MV-4-11 (cell line): ENCODE measurements around the gene SKIC2.

Source experiments
- DNase-seq: peaks from one replicate; lab custom pipeline; 2025; lab: John Stamatoyannopoulos, UW

The SKIC2 gene

DNA sequence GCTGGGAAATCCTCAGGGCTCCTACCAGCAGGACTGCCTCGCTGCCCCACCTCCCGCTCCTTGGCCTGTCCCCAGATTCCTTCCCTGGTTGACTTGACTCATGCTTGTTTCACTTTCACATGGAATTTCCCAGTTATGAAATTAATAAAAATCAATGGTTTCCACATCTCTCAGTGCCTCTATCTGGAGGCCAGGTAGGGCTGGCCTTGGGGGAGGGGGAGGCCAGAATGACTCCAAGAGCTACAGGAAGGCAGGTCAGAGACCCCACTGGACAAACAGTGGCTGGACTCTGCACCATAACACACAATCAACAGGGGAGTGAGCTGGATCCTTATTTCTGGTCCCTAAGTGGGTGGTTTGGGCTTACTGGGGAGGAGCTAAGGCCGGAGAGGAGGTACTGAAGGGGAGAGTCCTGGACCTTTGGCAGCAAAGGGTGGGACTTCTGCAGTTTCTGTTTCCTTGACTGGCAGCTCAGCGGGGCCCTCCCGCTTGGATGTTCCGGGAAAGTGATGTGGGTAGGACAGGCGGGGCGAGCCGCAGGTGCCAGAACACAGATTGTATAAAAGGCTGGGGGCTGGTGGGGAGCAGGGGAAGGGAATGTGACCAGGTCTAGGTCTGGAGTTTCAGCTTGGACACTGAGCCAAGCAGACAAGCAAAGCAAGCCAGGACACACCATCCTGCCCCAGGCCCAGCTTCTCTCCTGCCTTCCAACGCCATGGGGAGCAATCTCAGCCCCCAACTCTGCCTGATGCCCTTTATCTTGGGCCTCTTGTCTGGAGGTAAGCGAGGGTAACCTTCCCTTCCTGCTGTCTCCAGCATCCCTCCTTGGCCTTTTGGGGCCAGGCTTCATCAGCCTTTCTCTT is 13.2 kb upstream of the SKIC2 start, which contains the start of gene CFB:
CFB (plus strand) TSS at position 589 of the 863 bp plus-strand sequence; CDS start at position 716, 127 bp downstream.
- no peak for DNase-seq

DNA sequence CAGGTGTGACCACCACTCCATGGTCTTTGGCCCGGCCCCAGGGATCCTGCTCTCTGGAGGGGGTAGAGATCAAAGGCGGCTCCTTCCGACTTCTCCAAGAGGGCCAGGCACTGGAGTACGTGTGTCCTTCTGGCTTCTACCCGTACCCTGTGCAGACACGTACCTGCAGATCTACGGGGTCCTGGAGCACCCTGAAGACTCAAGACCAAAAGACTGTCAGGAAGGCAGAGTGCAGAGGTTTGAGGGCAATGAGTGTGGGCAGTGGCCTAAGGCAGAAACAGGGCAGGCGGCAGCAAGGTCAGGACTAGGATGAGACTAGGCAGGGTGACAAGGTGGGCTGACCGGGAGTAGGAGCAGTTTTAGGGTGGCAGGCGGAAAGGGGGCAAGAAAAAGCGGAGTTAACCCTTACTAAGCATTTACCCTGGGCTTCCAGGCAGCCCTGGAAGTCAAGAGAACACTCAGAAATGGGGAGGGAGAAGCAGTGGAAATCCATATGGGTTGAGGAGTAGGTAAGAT is 12.5 kb upstream of the SKIC2 start:
- no peak for DNase-seq

DNA sequence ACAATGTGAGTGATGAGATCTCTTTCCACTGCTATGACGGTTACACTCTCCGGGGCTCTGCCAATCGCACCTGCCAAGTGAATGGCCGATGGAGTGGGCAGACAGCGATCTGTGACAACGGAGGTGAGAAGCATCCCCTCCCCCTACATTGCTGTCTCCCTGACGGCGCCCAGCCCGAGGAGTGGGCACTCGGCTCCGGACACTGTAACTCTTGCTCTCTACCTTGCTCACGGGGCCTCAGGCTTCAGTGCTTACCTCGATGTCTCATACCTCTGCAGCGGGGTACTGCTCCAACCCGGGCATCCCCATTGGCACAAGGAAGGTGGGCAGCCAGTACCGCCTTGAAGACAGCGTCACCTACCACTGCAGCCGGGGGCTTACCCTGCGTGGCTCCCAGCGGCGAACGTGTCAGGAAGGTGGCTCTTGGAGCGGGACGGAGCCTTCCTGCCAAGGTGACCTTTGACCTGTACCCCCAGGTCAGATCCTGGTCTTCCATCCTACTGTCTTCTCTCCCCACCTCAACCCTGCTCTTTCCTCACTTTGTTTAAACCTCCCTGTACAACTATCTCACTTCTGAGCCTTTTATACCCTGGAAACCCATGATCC is 11.8 kb upstream of the SKIC2 start:
- DNase-seq: no peak

DNA sequence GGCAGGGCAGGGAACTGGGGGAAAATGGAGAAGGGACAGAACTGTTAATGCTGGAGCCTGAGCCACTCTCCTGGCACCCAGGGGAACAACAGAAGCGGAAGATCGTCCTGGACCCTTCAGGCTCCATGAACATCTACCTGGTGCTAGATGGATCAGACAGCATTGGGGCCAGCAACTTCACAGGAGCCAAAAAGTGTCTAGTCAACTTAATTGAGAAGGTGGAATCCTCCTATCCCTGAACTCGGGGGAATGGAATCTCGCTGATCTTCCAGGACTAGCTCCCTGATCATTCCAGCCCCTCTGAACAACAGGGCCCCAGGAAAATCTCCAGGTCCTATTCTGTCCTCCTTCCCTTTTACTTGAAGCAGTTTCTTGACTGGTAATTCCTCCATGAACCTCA is 11.1 kb upstream of the SKIC2 start:
- no peak for DNase-seq

DNA sequence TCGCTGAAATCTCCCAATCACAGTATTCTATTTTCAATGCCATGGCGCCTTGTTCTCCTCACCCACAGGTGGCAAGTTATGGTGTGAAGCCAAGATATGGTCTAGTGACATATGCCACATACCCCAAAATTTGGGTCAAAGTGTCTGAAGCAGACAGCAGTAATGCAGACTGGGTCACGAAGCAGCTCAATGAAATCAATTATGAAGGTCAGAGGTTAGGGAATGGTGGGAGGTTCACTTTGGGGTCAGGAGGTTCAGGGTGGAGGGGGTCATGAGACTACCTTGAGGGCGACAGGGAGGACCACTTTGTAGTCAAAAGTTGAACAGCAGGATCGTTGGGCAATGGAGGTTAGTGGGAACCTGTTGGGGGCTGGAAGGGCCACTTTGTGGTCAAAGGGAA is 10.7 kb upstream of the SKIC2 start:
- DNase-seq: no peak

DNA sequence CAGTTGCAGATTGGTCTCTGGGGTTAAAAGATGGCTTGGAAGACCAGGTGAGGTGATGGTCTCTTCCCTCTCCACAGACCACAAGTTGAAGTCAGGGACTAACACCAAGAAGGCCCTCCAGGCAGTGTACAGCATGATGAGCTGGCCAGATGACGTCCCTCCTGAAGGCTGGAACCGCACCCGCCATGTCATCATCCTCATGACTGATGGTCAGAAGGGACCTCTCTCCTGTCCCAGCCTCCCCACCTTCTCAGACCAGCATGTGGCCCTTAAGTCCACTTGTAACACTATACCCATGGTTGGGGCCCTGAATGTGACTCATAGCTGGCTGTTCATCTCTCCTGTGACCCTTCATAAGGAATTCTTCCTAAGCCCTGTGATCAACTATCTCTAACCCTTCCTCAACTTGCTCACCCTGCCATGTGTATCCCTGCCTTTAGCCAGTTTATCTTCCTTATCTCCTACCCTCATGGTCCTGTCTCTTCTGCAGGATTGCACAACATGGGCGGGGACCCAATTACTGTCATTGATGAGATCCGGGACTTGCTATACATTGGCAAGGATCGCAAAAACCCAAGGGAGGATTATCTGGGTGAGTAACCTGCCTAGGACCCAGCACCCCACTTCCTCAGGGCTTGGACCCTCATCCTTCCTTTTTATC is 10.1 kb upstream of the SKIC2 start:
- no peak for DNase-seq

DNA sequence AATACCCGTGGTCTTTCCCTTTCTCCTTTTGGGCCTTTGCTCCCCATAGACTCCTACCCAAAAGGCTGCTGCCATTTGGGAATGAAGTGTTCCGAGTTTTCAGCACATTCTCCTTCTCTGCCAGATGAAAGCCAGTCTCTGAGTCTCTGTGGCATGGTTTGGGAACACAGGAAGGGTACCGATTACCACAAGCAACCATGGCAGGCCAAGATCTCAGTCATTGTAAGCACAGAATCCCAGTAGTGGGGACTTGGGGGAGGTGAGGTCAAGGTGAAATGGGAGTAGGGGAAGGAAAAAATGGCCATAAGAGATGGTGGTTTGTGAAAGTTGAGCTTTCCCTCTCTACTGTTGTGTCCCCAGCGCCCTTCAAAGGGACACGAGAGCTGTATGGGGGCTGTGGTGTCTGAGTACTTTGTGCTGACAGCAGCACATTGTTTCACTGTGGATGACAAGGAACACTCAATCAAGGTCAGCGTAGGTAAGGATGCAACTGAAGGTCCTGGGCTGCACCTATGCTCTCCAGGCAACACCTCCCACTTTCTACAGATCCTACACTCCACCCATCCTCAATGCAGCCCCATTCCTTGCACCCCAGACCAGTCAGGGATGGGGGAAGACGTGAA is 8.9 kb upstream of the SKIC2 start:
- DNase-seq: no peak

DNA sequence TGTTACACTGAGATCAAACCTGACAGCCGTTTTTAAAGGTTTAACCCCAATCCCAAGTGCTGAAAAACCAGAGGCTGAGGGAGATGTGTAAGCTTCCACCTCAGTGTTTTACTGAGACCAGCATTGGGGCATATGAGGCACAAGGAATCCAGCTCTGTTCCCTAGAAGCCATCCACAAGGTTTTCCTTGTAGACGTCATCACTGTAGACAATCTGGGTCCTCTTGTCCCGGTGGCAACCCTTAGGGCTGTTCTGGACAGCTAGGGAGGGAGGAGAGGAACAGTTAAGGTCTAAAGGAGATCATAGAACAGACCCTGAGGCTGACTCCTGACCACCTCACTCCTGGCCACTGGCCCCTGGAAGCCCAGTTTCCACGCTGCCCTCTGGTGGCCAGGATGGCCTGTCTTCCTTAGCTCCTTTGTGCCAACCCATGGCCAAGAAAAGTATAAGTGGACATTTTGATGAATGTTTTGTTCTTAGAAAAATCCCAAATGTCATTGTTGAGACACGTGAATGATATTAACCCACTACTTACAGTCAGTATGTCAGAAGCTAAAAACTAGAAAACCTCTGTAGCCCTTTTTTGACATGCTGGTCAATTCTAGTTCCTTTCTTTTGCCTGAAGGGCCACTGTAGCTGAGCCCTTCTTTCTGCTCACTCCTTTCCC is 6.7 kb upstream of the SKIC2 start:
- peak; percentile 34 for DNase-seq

DNA sequence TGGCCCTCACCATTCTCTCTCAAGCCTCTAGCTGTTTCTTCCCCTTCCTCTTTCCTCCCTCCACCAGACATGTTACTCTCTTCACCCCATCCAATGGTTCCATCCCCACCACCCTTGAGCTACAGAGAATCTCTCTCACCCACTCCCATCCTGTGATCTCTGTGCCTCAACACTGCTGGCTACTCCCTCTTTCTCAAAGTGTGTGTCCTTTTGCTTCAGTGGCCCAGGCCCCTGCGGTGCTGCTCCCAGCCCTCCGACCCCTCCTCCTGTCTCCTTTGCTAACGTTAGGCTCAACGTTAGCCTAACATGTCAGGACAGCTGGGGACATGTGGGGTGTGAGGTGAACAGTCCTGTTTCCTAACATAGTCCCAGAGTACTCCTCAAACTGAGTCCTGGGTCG is 6.1 kb upstream of the SKIC2 start:
- DNase-seq: no peak

DNA sequence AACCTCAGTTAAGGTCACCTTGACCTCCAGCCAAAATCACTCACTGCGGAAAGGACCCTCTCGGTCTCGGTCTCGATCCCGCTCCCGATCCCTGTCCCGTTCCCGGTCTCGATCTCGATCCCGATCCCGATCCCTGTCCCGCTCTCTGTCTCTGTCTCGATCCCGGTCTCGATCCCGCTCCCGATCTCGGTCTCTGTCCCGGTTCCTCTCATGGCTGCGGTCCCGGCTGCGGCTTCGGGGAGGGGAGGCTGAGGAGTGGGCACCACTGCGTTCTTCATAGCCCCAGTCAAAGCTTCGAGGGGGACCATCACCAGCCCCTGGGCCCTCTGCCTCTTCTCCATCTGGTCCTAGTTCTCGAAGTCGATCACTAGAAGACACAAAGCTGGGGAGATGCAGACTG is 4.5 kb upstream of the SKIC2 start:
- no peak for DNase-seq

DNA sequence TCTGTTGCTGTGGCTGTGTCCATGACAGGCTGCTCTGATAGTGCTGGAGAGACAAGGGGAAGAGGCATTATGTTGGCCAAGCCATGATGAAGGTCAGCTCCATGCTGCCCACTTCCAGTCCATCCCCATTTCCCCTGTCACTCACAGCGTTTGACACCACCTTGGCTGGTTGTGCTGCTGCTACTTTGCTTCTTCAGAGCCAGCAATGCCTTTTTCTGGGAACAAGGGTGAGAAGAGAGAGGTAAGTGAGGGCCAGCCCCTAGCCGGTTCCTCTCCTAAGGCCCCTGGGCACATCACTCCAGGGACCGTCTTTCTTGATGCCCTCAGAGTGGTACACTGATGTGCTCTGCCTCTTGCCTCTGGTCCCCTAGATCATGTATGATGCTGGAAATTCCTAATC is 2.2 kb upstream of the SKIC2 start:
- no peak for DNase-seq

DNA sequence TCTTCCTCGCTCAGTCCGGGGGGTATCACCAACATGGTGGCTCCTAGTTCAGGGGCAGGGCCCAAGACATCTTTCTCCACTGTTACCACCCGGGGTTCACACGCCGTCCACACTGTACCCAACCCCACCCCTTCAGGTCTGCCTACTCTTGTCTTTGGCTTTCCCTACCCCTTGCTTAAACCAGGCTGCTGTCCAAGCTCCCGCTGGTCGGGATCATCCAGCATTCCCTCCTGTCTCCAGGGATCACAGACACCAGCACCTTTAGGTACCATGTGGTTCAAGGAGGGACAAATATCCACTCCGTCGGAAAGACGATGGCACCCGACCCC is 599 bp upstream of the SKIC2 start:
- DNase-seq: no peak

DNA sequence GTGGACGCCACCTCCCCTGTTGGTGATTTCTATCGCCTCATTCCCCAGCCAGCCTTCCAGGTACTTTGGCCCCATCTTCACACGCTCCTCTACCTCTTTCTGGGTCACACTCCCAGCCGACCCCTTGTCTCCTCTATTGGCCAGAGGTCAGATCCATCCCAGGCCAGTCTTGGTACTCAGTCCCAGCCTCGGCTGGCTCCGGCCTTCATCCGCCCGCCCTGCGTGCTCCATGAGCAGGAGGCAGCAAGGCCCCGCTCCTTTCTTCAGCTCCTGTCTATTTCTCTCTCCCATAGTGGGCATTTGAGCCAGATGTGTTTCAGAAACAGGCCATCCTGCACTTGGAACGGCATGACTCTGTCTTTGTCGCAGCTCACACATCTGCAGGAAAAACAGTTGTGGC is 2.6 kb downstream of the SKIC2 start:
- DNase-seq: no peak

DNA sequence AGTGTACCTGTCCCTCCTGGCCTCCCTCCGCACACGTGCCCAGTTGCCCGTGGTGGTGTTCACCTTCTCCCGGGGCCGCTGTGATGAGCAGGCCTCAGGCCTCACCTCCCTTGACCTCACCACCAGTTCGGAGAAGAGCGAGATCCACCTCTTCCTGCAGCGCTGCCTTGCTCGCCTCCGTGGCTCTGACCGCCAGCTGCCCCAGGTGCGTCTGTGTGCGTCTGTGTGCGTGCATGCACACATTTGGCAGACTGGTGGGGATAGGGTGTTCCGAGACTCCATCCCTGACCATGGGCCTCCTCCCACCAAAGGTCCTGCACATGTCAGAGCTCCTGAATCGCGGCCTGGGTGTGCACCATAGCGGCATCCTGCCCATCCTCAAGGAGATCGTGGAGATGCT is 4.9 kb downstream of the SKIC2 start:
- DNase-seq: no peak

DNA sequence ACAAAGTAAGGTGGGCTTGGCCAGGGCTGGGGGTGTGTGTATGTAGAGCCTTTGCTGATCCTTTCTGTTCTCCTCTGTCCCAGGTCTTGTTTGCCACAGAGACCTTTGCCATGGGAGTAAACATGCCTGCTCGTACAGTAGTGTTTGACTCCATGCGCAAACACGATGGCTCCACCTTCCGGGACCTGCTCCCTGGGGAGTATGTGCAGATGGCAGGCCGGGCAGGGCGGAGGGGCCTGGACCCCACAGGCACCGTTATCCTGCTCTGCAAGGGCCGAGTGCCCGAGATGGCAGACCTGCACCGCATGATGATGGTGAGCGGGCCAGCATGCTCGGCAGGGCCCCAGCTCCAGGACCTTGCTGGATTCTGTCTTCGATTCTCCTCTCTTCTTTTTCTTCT is 6.7 kb downstream of the SKIC2 start:
- DNase-seq: no peak

DNA sequence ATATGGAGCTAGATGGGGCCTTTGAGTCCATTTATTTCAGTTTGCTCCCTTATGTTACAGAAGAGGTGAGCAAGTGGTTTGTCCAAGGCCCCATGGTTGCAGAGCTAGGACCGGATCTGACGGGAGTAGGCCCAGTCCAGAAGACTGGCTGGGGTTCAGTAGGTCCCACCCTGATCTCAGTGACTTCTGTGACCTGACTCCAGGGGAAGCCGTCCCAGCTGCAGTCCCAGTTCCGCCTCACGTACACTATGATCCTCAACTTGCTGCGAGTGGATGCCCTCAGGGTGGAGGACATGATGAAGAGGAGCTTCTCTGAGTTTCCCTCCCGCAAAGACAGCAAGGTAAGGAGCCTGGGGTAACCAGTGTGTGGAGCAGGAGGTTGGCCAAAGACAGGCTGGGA is 7.5 kb downstream of the SKIC2 start:
- DNase-seq: no peak

DNA sequence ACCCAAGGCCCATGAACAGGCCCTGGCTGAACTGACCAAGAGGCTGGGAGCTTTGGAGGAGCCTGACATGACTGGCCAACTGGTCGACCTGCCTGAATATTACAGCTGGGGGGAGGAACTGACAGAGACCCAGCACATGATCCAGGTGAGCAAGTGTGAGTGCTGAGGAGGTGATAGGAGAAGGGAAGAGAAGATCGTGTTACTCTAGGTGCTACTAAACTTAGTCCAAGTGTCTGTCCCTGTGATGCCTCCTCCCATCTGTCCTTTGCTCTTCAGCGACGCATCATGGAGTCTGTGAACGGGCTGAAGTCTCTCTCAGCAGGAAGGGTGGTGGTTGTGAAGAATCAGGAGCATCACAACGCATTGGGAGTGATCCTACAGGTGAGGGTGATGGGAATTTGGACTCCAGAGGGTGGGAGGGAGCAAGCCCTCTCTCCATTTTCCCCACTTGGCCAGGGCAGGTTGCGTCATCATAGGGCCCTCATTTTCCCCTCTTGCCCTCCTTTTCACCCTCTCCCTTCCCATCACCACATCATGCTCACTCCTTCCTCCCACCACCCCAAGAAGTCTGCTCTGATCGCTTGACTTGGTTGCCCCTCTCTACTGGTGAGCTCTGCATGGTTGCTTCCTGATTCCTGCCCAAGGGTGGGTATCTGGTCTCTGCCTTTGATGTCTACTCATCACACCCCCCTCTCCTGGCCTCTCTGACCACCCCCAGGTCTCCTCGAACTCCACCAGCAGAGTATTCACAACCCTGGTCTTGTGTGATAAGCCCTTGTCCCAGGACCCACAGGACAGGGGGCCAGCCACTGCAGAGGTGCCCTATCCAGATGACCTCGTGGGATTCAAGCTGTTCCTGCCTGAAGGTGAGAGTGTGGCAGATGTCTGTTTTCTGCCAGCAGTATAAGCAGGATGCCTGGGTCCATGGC is 8.3 kb downstream of the SKIC2 start:
- no peak for DNase-seq

DNA sequence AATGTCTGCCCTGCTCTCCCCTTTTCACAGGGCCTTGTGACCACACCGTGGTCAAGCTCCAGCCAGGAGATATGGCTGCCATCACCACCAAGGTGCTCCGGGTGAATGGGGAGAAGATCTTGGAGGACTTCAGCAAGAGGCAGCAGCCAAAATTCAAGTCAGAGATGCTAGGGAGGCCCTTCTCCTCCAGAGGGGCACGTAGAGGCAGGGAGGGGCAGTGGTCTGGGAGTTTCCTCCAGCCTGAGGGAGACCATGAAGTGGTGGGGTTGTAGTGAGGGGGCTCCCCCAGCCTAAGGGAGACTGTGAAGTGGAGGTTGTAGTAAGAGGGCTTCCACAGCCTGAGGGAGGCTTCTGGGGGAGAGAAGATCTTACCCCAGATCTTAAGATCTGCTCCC is 8.9 kb downstream of the SKIC2 start:
- no peak for DNase-seq

DNA sequence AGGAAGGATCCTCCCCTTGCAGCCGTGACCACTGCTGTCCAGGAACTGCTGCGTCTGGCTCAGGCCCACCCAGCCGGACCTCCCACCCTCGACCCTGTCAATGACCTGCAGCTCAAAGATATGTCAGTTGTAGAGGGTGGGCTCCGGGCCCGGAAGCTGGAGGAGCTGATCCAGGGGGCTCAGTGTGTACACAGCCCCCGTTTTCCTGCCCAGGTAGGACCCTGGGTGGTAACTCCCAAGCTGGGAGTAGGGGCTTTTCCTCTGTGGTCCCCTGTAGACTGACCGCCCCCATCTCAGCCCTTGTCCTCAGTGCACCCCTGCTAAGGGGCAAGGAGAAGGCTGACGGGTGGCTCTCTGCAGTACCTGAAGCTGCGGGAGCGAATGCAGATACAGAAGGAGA is 9.4 kb downstream of the SKIC2 start:
- DNase-seq: no peak

DNA sequence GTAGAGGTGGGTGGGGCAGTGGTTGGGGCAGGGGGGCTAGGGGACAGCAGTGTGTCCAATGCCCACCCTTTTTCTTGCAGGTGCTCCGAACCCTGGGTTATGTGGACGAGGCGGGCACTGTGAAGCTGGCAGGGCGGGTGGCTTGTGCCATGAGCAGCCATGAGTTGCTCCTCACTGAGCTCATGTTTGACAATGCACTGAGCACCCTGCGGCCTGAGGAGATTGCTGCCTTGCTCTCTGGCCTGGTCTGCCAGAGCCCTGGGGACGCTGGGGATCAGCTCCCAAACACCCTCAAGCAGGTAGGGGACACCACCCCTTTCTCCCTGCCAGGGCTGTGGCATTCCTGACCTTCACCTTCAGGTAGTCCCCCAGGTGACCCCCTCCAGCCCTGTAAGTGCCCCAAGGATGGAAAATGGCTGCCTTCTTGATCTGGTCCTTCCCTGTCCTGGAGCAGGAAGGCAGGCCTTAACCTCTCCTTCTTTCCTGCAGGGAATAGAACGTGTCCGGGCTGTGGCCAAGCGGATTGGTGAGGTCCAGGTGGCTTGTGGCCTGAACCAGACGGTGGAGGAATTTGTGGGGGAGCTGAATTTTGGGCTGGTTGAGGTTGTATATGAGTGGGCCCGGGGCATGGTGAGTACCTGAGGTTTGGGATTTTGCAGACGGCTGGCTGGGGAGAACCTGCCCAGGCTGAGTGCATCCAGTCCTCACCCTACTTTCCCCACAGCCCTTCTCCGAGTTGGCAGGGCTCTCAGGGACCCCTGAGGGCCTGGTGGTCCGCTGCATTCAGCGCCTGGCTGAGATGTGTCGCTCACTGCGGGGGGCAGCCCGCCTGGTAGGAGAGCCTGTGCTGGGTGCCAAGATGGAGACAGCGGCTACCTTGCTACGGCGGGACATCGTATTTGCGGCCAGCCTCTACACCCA is 10.1 kb downstream of the SKIC2 start:
- DNase-seq: no peak
